LNCaP clone FGC (cell line): ENCODE data around the gene CES4A.

ENCODE experiments used
- DNase-seq: peaks from one replicate; pipeline ENCODE4 v3.0.0-alpha.2; 2011; ENCODE audit warnings: low read depth
- H3K4me3 ChIP-seq: 2 replicates; pipeline ENCODE4 v1.5.1; 2011; ENCODE audit warnings: mild to moderate bottlenecking, low read depth, low read length, control low read depth
- CTCF ChIP-seq: IDR thresholded peaks from 2 replicates; pipeline ENCODE4 v1.5.1; 2012; ENCODE audit warnings: mild to moderate bottlenecking; ENCODE audit not compliant: control insufficient read depth, insufficient read depth; ENCODE audit errors: extremely low read depth

The CES4A gene

GRCh38 chr16:66958857-66959703 lies 29.3 kb upstream of the CES4A start:
- H3K4me3 ChIP-seq = no peak overlapping the region
- DNase-seq = no peak
- TF ChIP-seq CTCF = no peak

DNA sequence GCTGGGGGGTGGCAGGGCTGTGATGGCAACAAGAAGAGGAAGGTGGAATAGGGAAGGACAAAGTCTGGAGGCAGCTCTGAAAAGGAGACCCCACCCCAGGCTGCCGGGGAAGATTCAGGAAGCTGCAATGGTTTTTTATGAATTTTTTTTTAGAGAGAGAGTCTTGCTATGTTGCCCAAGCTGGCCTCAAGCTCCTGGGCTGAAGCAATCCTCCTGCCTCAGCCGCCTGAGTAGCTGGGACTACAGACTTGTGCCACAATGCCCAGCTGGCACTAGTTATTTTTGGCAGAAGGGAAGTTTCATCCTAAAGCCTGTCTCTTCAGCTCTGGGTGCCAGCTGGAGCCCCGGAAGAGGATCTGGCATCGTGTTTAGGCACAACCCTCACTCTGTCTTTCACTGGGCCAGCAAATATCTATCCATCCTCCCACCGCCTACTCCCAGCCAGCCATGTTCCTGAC lies 28.7 kb upstream of the CES4A start:
- H3K4me3 ChIP-seq = no peak overlapping the region
- no peak for TF ChIP-seq CTCF
- no peak for DNase-seq

DNA sequence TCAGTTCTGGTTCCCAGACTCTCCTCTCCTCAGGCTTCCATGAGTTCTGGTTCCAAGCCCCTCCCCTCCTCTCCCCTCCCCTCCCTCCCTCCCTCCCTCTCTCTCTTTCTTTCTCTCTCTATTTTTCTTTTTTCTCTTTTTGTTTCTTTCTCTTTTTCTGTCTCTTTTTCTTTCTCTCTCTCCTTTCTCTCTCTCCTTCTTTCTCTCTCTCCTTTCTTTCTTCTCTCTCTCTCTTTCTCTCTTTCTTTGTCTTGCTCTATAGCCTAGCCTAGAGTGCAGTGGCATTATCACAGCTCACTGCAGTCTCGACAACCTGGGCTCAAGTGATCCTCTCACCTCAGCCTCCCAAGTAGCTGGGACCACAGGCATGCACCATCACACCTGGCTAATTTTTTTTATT lies 28.1 kb upstream of the CES4A start:
- no peak overlapping the region for H3K4me3 ChIP-seq
- DNase-seq = no peak
- TF ChIP-seq CTCF = no peak

DNA sequence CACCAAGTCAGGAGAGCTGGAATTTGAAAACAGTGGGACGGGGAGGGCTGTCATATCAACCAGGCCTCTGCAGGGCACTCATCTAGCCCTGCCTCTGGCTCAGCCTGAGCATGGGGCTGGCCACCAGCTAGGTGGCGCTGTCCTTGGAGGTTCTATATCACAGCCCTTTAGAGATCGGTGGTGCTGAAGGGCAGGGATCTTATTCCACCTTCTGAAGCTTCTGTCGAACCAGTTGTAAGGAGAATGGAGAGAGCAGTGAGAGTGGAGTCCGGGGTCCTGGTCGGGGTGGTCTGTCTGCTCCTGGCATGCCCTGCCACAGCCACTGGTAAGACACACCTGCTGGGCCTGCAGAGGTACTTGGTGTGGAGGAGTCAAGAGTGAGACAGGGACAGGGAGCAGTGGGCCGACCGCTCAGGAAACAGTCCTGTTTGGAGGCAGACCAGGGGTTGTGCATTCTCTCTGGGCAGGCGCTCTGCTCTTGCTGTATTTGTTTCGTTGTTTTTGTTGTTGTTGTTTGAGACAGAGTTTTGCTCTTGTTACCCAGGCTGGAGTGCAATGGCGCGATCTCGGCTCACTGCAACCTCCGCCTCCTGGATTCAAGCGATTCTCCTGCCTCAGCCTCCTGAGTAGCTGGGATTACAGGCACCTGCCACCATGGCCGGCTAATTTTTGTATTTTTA lies 27.2 kb upstream of the CES4A start, which contains the start of gene CES3:
Gene CES3 (plus strand): TSS at position 202 of the 680 bp plus-strand sequence. CDS start 42 bp downstream, at position 244.
- no peak for DNase-seq
- peak within 1 kb of the TSS; percentile 17 for H3K4me3 ChIP-seq
- peak; percentile 72 for TF ChIP-seq CTCF

- H3K4me3 ChIP-seq = no peak overlapping the region
- no peak for TF ChIP-seq CTCF
- no peak for DNase-seq
Measured at GRCh38 chr16:66961914-66962313, 26.5 kb upstream of the CES4A start.

DNA sequence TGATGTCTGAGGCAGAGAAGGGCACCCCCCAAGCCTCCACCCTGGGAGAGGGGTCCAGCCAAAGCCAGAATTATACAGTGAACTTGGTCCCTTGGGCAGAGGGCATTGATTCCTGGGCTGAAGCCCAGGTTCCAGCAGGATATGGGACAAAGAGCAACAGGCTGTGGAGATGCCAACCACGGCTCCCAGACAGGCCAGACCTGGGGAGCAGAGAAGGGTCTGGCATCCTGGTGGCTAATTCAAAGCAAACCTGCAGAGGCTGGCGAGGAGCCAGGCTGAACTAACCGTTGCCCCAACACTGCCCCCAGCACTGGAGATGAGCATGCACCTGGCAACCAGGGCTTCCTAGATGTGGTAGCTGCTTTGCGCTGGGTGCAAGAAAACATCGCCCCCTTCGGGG lies 24.3 kb upstream of the CES4A start:
- H3K4me3 ChIP-seq = no peak overlapping the region
- DNase-seq = no peak
- TF ChIP-seq CTCF = no peak
